Neutrophil (primary cell): ENCODE data around the gene ATIC.

Experiments
- H3K27ac ChIP-seq: fragments of 200-600 bp; sonication (generic); 2 replicates; pipeline ENCODE4 v1.5.1; 2016; ENCODE audit warnings: mild to moderate bottlenecking, moderate library complexity
- H3K27me3 ChIP-seq: fragments of 200-600 bp; sonication (generic); 2 replicates; pipeline ENCODE4 v1.6.0; 2016; ENCODE audit warnings: mild to moderate bottlenecking
- H3K36me3 ChIP-seq: fragments of 200-600 bp; sonication (generic); 2 replicates; pipeline ENCODE4 v1.5.1; 2017
- H3K4me1 ChIP-seq, 2 experiments: fragments of 200-600 bp in 1 of 2; sonication (generic) in 1 of 2; 1 replicate in 1 of 2; 2 replicates in 1 of 2; pipeline versions ENCODE4 v1.5.1 to v1.6.1; 2013 to 2016; ENCODE audit warnings: low read depth in 1 of 2, low read length in 1 of 2, mild to moderate bottlenecking in 1 of 2, moderate library complexity in 1 of 2; ENCODE audit not compliant: control insufficient read depth in 1 of 2, insufficient read depth in 1 of 2
- H3K4me3 ChIP-seq, 2 experiments: fragments of 200-600 bp in 1 of 2; sonication (generic) in 1 of 2; 1 replicate in 1 of 2; 2 replicates in 1 of 2; pipeline ENCODE4 v1.5.1; 2013 to 2016; ENCODE audit warnings: low read depth in 1 of 2, low read length in 1 of 2, mild to moderate bottlenecking in 1 of 2, moderate library complexity in 1 of 2
- H3K9me3 ChIP-seq: fragments of 200-600 bp; sonication (generic); 2 replicates; pipeline ENCODE4 v1.5.1; 2016
- TF ChIP-seq, protein P1 (sequence below): fragments of 200-600 bp; sonication (generic); IDR thresholded peaks from 2 replicates; pipeline ENCODE4 v1.5.1; 2016; ENCODE audit warnings: antibody characterized with exemption

Gene ATIC

DNA sequence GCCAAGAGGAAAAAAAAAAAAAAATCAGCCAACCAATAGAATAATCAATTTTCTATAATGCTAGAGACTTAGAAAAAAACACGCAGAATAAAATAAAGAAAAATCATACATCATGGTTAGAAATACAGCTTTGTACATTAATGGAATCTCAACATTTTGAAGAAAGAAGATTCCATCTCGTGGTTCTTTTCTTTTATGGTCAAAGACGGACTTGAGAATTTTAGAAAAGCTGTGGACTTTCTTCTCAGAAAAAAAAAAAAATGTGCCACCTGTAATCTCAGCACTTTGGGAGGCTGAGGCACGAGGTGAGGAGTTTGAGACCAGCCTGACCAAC is 41.8 kb upstream of the ATIC start:
- Histone ChIP-seq H3K9me3 (no peaks in the 10 kb centered on the region), H3K4me3 (no peak overlapping the region), H3K4me1 (no peaks in the 10 kb centered on the region), H3K27ac (no peak overlapping the region), H3K27me3 (no peaks in the 10 kb centered on the region), H3K36me3 (no peaks in the 10 kb centered on the region)
- TF ChIP-seq, protein P1, sequence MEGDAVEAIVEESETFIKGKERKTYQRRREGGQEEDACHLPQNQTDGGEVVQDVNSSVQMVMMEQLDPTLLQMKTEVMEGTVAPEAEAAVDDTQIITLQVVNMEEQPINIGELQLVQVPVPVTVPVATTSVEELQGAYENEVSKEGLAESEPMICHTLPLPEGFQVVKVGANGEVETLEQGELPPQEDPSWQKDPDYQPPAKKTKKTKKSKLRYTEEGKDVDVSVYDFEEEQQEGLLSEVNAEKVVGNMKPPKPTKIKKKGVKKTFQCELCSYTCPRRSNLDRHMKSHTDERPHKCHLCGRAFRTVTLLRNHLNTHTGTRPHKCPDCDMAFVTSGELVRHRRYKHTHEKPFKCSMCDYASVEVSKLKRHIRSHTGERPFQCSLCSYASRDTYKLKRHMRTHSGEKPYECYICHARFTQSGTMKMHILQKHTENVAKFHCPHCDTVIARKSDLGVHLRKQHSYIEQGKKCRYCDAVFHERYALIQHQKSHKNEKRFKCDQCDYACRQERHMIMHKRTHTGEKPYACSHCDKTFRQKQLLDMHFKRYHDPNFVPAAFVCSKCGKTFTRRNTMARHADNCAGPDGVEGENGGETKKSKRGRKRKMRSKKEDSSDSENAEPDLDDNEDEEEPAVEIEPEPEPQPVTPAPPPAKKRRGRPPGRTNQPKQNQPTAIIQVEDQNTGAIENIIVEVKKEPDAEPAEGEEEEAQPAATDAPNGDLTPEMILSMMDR: no peak

GRCh38 chr2:215271446-215271845 is 40.4 kb upstream of the ATIC start:
- no peaks in the 10 kb centered on the region for H3K27me3 ChIP-seq

DNA sequence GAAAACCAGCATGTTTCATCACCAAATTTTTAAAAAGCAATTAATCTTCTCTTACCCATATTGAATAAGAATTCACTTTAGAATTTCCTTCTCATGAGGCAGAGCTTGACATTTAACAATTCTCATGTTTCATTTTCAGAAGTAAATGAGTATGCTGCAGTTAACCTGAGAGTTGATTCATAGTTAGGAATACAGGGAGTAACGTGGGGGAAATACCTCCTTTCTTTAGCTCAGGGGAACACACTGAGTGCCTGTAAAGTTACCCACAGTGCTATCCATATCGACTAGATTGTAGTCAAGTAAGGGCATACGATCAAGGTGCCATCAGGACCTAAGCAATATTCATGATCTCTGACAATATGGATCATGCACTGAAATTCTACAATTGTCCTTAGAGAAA is 38.9 kb upstream of the ATIC start:
- Histone ChIP-seq H3K27ac (no peak overlapping the region), H3K27me3 (no peaks in the 10 kb centered on the region), H3K9me3 (no peaks in the 10 kb centered on the region), H3K4me1 (no peaks in the 10 kb centered on the region), H3K36me3 (no peaks in the 10 kb centered on the region), H3K4me3 (no peak overlapping the region)
- TF ChIP-seq, protein P1: no peak

More at GRCh38 chr2:215271446-215271845, 40.4 kb upstream of the ATIC start:
- no peaks in the 10 kb centered on the region for H3K4me1 ChIP-seq
- no peaks in the 10 kb centered on the region for H3K36me3 ChIP-seq
- no peaks in the 10 kb centered on the region for H3K9me3 ChIP-seq
- H3K27ac ChIP-seq: no peak overlapping the region
- H3K4me3 ChIP-seq: no peak overlapping the region
- TF ChIP-seq, protein P1: no peak

GRCh38 chr2:215274829-215275228 is 37.0 kb upstream of the ATIC start:
- Histone ChIP-seq H3K4me1 (no peaks in the 10 kb centered on the region), H3K9me3 (no peaks in the 10 kb centered on the region), H3K27me3 (no peaks in the 10 kb centered on the region), H3K36me3 (no peaks in the 10 kb centered on the region), H3K4me3 (no peak overlapping the region), H3K27ac (no peak overlapping the region)
- TF ChIP-seq, protein P1: no peak

GRCh38 chr2:215275824-215276223 is 36.0 kb upstream of the ATIC start:
- no peaks in the 10 kb centered on the region for H3K4me1 ChIP-seq

More at GRCh38 chr2:215275824-215276223, 36.0 kb upstream of the ATIC start:
- TF ChIP-seq, protein P1: no peak
- Histone ChIP-seq H3K36me3 (no peaks in the 10 kb centered on the region), H3K4me3 (no peak overlapping the region), H3K27ac (no peak overlapping the region), H3K27me3 (no peaks in the 10 kb centered on the region), H3K9me3 (no peaks in the 10 kb centered on the region)
